Hematopoietic multipotent progenitor cell treated with erythropoietin and hydrocortisone succinate and interleukin-3 and kit ligand, for 15 days (in vitro differentiated cells): ENCODE results near the gene NAA35.
"Not testable (repeated sequence)": the region's sequence is repeated elsewhere in the genome, so short reads cannot be mapped to it uniquely, and the experiment has no call there.

ENCODE experiments used
- DNase-seq: peaks from one replicate; pipeline ENCODE4 v3.0.0-alpha.2; 2015; ENCODE audit warnings: low spot score

NAA35 gene

GRCh38 chr9:86034863-86035734 is 94.2 kb downstream of the NAA35 start:
- DNase-seq: peak; percentile 20

DNA sequence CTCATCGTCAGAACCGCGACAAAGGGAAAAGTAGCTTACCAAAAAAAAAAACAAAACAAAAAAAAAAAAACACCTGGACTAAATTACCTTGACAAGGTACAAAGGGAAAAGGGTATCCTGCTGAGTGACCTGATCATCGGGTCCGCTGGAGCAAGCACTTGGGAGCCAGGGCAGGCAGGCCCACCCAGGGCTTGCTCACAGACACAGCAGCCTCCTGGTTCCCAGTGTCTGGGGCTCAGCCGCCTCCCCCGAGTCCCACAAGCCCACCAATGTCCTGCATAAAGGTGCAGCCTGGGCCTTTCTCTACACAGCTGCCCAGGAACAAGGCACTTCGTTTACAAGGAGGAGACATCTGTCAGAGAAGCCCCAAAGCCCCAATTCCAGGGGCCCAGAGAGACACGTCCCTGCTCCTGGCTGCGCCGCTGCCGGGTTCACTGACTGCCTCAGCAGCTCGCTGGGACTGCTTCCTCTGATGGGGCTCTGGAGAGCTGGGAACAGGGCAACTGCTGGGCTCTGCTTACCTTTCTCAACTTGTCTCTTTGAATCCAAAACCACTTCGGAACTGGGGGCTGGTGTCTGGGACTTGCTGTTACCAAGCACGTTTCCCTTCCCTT is 95.0 kb downstream of the NAA35 start:
- no peak for DNase-seq

DNA sequence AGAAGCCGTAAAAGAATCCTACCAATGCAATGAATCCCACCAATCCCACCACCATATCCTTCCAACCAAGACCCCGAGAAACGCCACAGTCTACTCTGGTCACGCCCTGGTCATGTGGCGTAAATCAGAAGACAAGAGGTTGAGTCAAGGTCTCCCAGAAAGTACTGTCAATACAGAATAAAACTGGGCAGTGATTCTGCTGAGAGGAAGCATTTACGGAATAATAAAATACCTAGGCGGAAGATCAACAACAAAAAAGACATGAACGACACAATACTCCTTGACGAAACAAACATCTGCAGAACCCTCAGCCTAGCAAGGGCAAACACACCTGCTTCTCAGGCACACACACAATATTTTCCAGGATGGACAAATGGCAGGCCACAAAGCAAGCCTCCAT is 95.6 kb downstream of the NAA35 start:
- DNase-seq: no peak

- DNase-seq: no peak
These were observed 99.3 kb downstream of the NAA35 start for GRCh38 chr9:86039991-86040860.

DNA sequence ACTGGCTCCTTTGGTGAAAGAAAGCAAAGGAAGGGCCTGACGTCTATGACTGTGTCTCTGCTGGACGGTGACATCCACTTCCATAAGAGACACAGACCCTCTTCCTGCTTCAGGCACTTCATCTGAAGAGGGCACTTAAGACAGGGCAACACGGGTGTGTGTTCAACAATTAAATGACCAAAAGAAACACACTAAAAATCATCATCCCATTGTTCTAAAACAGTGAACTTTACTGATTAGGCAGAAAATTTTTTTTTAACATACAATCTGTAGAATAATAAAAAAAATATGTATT is 99.9 kb downstream of the NAA35 start:
- DNase-seq: no peak

GRCh38 chr9:86041311-86041741 is 100.4 kb downstream of the NAA35 start:
- DNase-seq: no peak

DNA sequence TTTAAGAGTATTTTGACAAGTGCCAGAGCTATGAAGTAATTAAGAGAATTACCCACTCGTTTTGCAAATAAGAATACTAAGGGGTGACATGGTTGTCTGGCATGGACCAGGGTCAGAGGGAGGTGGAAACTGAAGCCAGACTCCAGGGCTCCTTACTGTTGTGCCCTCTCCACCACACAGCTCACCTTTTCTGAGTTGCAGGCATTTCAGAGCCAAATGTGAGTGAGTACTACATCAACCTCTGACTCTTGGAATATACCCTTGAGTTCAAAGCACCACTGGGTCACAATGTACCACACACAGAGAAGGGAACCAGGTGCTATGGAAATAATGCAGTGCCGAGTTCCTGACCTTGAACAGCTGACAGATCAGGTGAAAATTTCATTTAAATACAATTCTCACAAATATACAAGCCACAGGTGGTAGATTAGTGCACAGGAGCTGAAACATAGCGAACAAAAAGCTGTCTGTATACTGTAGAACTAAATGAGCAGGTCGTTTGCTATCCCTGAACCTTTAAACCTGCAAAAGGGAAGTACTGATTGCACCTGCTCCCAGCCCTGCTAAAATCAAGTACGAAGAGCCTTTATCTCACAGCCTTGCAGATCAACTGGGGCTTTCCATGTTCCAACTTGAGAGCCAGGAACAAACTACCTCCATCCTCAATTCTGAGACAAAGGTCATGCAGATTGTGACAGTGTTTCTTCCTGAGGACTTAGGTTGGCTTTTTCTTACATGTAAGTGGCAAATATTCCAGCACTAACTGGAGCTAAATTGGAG is 101.4 kb downstream of the NAA35 start:
- no peak for DNase-seq

DNA sequence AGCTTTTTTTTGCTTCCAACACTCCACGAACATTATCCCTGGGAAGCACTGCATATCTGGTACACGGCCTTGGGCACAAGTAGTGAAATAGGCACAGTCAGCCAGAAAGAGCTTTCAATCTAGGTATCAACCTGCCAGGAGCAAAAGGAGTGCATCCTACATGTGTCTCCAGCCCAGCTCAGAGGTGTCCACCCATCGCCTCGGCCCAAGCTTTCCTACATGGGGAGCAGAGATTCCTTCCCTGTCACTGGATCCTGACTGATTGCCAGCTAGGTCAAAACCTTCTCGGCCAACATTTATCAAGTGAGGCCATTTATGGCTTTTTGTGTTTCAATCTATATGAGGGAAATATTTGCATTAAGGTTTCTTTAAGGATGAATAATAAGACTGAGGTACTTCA is 102.6 kb downstream of the NAA35 start:
- DNase-seq: no peak

GRCh38 chr9:86043999-86044398 is 103.1 kb downstream of the NAA35 start:
- DNase-seq: no peak

- DNase-seq: no peak
These were observed 104.7 kb downstream of the NAA35 start for GRCh38 chr9:86045654-86046053.

- no peak for DNase-seq
These were observed 105.2 kb downstream of the NAA35 start for GRCh38 chr9:86046071-86046636.

GRCh38 chr9:86046930-86047341 is 106.0 kb downstream of the NAA35 start:
- no peak for DNase-seq

DNA sequence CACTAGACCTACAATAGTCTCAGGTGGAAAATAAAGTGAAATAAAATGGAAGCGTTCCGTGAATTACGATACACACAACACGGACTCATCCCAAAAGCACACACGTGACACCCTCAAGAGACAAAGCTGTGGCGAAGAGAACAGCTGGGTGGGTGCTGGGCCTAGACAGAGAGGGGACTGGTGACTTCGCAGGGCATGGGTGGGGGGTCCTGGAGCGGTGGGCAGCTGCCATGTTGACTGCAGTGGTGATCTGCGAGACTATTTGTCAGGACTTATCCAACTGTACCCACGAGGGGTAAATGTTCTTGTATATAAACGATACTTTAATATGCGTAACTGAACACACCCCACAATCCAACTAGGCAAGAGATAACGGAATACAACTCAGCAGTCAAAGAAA is 106.4 kb downstream of the NAA35 start:
- DNase-seq: no peak

- not testable (repeated sequence) for DNase-seq
These were observed 107.2 kb downstream of the NAA35 start for GRCh38 chr9:86048018-86048742.

DNA sequence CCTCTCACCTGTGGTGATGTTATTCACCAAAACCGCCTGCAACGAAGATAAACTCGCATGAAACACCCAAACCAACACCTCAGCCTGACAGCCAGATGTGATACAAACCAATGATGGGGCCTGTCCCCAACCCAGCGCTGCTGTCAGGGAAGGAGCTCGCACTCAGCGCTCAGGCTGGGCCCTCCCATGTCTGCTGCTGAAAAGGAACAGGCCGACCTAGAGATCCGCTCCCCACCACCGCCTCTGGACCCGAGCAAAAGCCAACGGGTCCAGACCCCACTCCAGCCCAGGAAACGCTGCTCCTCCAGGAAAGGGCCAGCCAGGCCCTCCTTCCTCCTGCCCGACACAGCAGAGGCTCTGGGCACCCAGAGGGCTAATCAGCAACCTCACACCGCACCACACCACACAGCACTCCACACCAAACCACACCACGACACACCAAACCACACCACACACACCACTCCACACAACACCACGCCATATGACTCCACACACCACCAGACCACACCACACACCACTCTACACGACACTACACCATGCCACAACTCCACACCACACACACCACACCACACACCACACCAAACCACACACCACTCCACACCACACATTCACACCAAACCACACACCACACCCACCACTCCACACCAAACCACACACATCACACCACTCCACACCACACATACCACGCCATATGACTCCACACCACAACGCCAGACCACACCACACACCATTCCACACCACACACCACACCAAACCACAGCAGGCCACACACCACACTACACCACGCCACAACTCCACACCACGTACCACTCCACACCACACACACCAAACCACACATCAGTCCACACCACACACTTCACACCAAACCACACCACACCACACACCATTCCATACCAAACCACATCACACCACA is 111.9 kb downstream of the NAA35 start:
- no peak for DNase-seq

DNA sequence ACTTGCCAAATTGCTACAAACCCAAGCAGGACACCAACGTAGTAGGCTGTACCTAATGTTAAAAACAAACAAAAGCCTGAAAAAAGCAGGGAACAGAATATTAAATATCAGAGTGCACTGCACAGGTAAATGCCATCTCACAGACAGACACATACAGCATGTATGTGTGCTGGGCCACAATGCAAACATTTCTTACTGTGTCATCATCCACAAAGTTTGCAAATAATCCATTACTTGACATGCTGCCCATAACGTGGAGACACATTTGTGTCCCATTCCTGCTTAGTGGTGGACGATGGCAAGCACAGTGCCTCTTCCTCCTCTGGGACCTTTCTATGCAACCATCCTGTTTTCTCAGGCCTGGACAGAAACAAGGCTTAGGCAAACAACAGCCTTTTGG is 113.7 kb downstream of the NAA35 start:
- DNase-seq: no peak

DNA sequence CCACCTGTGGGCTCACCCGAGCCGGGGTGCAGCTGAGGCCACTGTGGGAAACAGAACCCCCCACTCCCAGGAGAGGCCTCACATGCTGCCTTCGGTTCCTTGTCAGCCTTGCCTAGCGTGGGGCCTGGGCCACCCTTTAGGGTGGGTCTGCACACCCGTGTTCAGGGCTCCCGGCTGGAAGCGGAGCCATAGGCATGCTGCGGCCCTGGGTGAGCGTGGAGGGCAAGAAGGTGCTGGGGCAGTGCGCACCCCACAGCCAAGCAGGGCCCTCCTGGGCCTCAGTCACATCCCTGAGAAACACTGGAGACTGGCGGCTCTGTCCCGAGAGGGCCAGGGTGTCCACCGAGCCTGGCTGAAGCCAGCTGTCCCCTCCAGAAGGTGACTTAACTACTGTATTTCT is 116.5 kb downstream of the NAA35 start:
- DNase-seq: no peak

DNA sequence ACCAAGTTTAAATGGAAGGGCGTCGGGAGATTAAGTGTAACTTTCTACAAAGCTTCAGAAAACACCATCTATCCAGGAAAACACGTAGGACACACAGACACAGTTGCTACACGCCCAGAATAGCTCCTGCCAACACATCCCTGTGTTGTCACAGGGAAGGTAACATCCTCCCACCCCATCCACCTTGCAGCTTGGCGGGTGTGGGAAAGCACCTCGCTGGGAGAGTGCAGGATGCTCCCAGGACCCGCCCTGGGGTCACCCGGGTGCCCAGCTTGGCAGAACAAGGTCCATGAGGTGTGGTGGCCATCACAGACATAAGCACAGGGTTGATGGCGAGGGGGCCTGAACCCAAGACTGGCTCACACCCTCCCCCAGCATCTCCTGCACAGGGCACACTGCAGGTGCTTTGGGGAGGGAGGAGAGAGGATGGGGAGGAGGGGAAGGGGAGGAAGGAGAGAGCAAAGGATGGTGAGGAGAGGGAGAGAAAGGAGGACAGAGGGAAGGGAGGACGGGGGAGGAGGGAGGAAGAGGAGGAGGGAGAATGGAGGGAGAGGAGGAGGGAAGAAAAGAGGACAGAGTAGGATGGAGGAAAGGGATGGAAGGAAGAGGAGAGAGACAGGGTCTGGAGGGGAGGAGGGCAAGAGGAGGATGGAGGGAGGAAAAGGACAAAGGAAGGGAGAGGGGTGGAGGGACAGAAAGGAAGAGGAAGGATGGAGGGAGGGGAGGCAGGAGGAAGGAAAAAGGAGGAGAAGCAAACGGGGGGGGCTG is 121.2 kb downstream of the NAA35 start:
- no peak for DNase-seq
